ENCODE data around the gene SRGAP3. TPM values are rescaled to one million over a fixed set of nuclear protein-coding genes. Genes with fewer than 3 reads are reported as not detected.

The SRGAP3 gene
- total RNA-seq, 2 experiments from 2014 or later: 1.8 to 2.5 TPM

DNA sequence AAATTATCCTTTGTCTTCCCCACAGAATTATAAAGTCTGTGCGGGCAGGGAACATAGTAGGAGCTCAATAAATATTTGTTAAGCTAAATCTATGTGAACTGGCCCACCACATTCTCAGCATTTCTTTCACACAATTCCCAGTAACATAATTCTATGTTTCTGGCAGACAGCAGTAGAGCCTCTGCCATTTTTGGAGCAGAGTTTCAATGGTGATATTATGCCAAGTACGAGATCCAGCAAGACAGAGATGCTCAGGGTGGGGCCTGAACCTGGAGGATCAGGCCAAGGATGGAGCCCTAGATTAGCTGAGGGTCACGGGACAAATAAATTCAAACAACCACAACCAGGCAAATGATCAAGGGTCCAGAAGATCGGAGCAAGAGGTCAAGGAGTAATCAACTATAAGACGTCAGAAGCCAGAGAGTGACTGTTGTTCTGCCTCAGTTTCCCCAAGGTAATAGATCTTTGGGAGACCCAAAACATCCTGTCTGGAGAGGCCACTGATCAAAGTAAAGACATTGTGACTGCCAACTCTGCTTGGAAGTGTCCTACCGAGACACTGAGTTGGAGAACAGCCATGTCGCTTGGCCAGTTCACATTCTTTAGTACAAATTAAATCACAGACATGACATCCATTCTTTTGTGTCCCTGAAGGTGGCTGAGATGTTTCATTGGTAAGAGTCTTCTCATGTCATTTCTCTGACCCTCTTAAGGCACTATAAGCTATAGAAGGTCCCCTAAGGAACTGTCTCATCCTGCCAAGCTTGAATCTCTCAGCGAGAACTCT lies 15.4 kb downstream of the SRGAP3 start:
- H3K4me1 Mint-ChIP-seq (ENCODE audit: low read depth): no peaks in the 10 kb centered on the region
- H3K27me3 Mint-ChIP-seq: no peaks in the 10 kb centered on the region
- CTCF ChIA-PET: interaction anchor here (0.7 to 1.7 kb wide), 5 partner anchors 8 to 264 kb away, joined by 3 to 4 read pairs (median 3); partner anchors contain the start of gene SRGAP3
- TF ChIP-seq, protein P1, sequence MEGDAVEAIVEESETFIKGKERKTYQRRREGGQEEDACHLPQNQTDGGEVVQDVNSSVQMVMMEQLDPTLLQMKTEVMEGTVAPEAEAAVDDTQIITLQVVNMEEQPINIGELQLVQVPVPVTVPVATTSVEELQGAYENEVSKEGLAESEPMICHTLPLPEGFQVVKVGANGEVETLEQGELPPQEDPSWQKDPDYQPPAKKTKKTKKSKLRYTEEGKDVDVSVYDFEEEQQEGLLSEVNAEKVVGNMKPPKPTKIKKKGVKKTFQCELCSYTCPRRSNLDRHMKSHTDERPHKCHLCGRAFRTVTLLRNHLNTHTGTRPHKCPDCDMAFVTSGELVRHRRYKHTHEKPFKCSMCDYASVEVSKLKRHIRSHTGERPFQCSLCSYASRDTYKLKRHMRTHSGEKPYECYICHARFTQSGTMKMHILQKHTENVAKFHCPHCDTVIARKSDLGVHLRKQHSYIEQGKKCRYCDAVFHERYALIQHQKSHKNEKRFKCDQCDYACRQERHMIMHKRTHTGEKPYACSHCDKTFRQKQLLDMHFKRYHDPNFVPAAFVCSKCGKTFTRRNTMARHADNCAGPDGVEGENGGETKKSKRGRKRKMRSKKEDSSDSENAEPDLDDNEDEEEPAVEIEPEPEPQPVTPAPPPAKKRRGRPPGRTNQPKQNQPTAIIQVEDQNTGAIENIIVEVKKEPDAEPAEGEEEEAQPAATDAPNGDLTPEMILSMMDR (IDR thresholded peaks at IDR 0.05): no peak
- H3K36me3 Mint-ChIP-seq (ENCODE audit: low read depth): no peaks in the 10 kb centered on the region
- H3K4me3 Mint-ChIP-seq: no peak overlapping the region
- H3K9me3 Mint-ChIP-seq: no peaks in the 10 kb centered on the region
- intact Hi-C loops (cut with micrococcal nuclease): no loop called here
- ATAC-seq (no peak), DNase-seq (no peak)
- H3K27ac Mint-ChIP-seq: no peak overlapping the region
- POLR2A ChIA-PET: interaction anchor here (1.1 kb wide), 1 partner anchor 14 kb away, joined by 4 read pairs; no protein-coding TSS in a partner anchor

DNA sequence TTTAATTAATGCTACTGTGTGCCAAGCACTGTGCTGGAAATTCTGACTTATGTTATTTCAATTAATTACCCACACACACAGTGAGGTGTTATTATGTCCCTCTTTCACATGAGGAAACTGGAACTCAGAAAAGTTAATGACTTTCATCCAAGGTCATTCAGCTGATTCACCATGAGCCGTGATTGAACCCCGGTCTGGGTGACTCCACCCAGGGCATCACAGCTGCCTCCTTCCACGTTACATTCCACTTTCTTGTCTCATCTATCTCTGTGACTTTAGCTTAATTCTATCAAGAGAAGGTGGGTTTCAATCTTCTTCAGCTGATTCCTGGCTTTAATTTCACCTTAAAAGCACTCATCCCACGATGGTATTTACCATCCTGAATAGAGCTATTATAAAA lies 16.3 kb downstream of the SRGAP3 start:
- intact Hi-C loops (cut with micrococcal nuclease): no loop called here
- no peaks in the 10 kb centered on the region for H3K27me3 Mint-ChIP-seq
- H3K9me3 Mint-ChIP-seq: no peaks in the 10 kb centered on the region
- POLR2A ChIA-PET: interaction anchor here (1.0 kb wide), 1 partner anchor 9 kb away, joined by 4 read pairs; no protein-coding TSS in a partner anchor
- no peaks in the 10 kb centered on the region for H3K4me1 Mint-ChIP-seq (ENCODE audit: low read depth)
- DNase-seq (no peak), ATAC-seq (no peak)
- CTCF ChIA-PET: interaction anchor here (0.7 to 1.7 kb wide), 5 partner anchors 9 to 263 kb away, joined by 3 to 4 read pairs (median 3); partner anchors contain the start of gene SRGAP3
- no peak overlapping the region for H3K4me3 Mint-ChIP-seq
- H3K36me3 Mint-ChIP-seq (ENCODE audit: low read depth): no peaks in the 10 kb centered on the region
- TF ChIP-seq, protein P1 (IDR thresholded peaks at IDR 0.05): no peak
- no peak overlapping the region for H3K27ac Mint-ChIP-seq

DNA sequence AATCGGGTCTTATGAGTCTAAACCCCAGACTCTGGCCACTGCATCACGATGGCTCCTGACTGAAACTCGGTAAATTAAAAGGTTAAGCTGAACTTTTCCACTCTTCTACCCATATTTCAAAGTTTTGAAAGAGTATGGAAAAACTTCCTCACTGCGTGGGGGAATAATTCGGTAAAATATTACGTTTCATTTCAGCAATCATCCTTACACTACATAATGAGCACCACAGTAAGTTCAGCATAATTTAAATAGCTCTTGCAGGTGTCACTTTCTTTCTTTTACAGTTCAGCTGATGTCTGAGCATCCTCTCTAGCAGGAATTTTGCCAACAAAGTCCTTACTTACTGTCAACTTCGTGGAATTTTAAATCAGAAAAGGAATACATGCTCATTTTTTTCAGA lies 17.5 kb downstream of the SRGAP3 start:
- POLR2A ChIA-PET: no interaction called here
- CTCF ChIA-PET: no interaction called here

DNA sequence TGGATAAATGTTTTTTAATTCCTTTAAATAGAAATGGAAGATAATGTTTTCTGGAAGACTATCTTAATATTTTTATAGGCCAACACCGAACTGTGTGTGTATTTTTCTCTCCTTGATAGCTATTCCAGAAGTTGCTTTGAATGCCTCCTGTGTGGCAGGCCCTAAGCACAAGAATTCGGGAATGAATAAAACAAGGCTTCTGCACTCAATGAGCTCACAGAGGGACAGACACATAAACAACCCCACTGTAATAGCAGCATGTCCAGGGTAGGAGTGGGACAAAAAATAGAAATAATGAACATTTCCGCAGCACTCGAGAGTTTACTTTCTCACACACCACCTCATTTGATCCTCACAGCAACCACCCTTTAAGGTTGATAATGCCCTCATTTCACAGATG lies 18.0 kb downstream of the SRGAP3 start:
- Mint-ChIP-seq H3K27me3 (no peaks in the 10 kb centered on the region), H3K4me1 (ENCODE audit: low read depth) (no peaks in the 10 kb centered on the region), H3K9me3 (no peaks in the 10 kb centered on the region), H3K4me3 (no peak overlapping the region), H3K36me3 (ENCODE audit: low read depth) (no peaks in the 10 kb centered on the region), H3K27ac (no peak overlapping the region)
- intact Hi-C loops (cut with micrococcal nuclease): no loop called here
- no peak for ATAC-seq
- POLR2A ChIA-PET: no interaction called here
- TF ChIP-seq, protein P1 (IDR thresholded peaks at IDR 0.05): no peak
- DNase-seq: no peak
- CTCF ChIA-PET: no interaction called here

More for the DNA sequence above, 17.5 kb downstream of the SRGAP3 start:
- Mint-ChIP-seq H3K27me3 (no peaks in the 10 kb centered on the region), H3K36me3 (ENCODE audit: low read depth) (no peaks in the 10 kb centered on the region), H3K9me3 (no peaks in the 10 kb centered on the region), H3K4me3 (no peak overlapping the region), H3K27ac (no peak overlapping the region), H3K4me1 (ENCODE audit: low read depth) (no peaks in the 10 kb centered on the region)
- no peak for DNase-seq
- TF ChIP-seq, protein P1 (IDR thresholded peaks at IDR 0.05): no peak
- no peak for ATAC-seq
- intact Hi-C loops (cut with micrococcal nuclease): no loop called here

- H3K36me3 Mint-ChIP-seq (ENCODE audit: low read depth): no peaks in the 10 kb centered on the region
- H3K27me3 Mint-ChIP-seq: no peaks in the 10 kb centered on the region
- CTCF ChIA-PET: no interaction called here
- ATAC-seq (no peak), DNase-seq (no peak)
- no peaks in the 10 kb centered on the region for H3K9me3 Mint-ChIP-seq
- POLR2A ChIA-PET: no interaction called here
- TF ChIP-seq, protein P1 (IDR thresholded peaks at IDR 0.05): no peak
- no peak overlapping the region for H3K4me3 Mint-ChIP-seq
- no peak overlapping the region for H3K27ac Mint-ChIP-seq
- intact Hi-C loops (cut with micrococcal nuclease): no loop called here
- H3K4me1 Mint-ChIP-seq (ENCODE audit: low read depth): no peaks in the 10 kb centered on the region
Observed at GRCh38 chr3:9231006-9231405, 18.4 kb downstream of the SRGAP3 start.

Measured in activated CD8-positive, alpha-beta T cell treated with anti-CD3 and anti-CD28 coated beads for 36 hours (primary cell).